Right lobe of liver (tissue), 6 donors: ENCODE results near the gene RFX8. TPM values are rescaled to one million over a fixed set of nuclear protein-coding genes. Genes with fewer than 3 reads are reported as not detected.
A peak's percentile ranks its signal among the peaks of the same experiment; 100 is the strongest.
"Not testable (repeated sequence)": the region's sequence is repeated elsewhere in the genome, so short reads cannot be mapped to it uniquely, and the experiment has no call there.

Experiments
- ATAC-seq, 4 donors: fragments of 200-7000 bp; cut with Tn5 transposase; one replicate each; pipeline ENCODE4 v1.9.1; 2020; ENCODE audit warnings: mild to moderate bottlenecking in 4 of 4, moderate library complexity in 4 of 4
- DNase-seq, 3 donors: peaks; one replicate each; pipeline ENCODE4 v3.0.0-alpha.2; 2020
- H3K27ac ChIP-seq, 3 donors: fragments of 200-600 bp; one replicate each; pipeline ENCODE4 v1.8.0; 2022
- H3K27me3 ChIP-seq, 2 donors: fragments of 200-600 bp; one replicate each; pipeline ENCODE4 v1.8.0; 2022
- H3K36me3 ChIP-seq, 4 donors: fragments of 200-600 bp; sonication (generic) in 1 of 4; one replicate each; pipeline versions ENCODE4 v1.5.1 to v1.8.0; 2017 to 2022; ENCODE audit warnings: control low read depth in 1 of 4
- H3K4me1 ChIP-seq, 4 donors: fragments of 200-600 bp; sonication (generic) in 1 of 4; one replicate each; pipeline versions ENCODE4 v1.5.1 to v1.8.0; 2017 to 2022; ENCODE audit warnings: control low read depth in 1 of 4
- H3K4me3 ChIP-seq, 3 donors: fragments of 200-600 bp; one replicate each; pipeline ENCODE4 v1.8.0; 2022
- H3K9me3 ChIP-seq, 4 donors: fragments of 200-600 bp; sonication (generic) in 1 of 4; one replicate each; pipeline versions ENCODE4 v1.5.1 to v1.8.0; 2017 to 2022; ENCODE audit warnings: control low read depth in 1 of 4
- POLR2A ChIP-seq: fragments of 450-650 bp; IDR thresholded peaks from one replicate; pipeline ENCODE4 v1.6.1; 2017; ENCODE audit warnings: antibody characterized with exemption, mild to moderate bottlenecking
- WGBS: methylation state at CpG from one replicate; pipeline ENCODE4 v1.1.6; 2018; ENCODE audit warnings: low coverage, low lambda C conversion rate; ENCODE audit not compliant: insufficient coverage; ENCODE audit errors: missing lambda C conversion rate; 5-methylcytosine and 5-hydroxymethylcytosine counted together
- intact Hi-C, 2 donors: fragments of 100-400 bp; cut with DNase I; formaldehyde crosslinking; loops; one replicate each; pipeline versions ENCODE4 v1.11.2 to v1.14.1; 2022
- total RNA-seq, 6 experiments: library from RNA; depleted of rRNA in 2 of 6; stranded (reverse); fragments of >200 nt in 2 of 6; fragmentation: NEBNext Ultra II Directional in 3 of 6; extraction: Animal tissue kit (Norgen Biotek cat#: 25700) in 3 of 6; gene quantifications; one replicate each; pipeline versions ENCODE4 v1.1.0 to v1.2.4, GENCODE V29; 2016 to 2023
- TF ChIP-seq, protein P1 (sequence below), 4 donors: fragments of 200-600 bp in 3 of 4; fragments of 450-650 bp in 1 of 4; IDR thresholded peaks; one replicate each; pipeline versions ENCODE4 v1.5.1 to v1.8.0; 2016 to 2022; ENCODE audit warnings: antibody characterized with exemption in 4 of 4, mild to moderate bottlenecking in 2 of 4
- donor health status: DM: no; HTN: yes; CAD: no.
- donor health status: DM: no; HTN: no; CAD: no.
- donor health status: DM: no; HTN: no; CAD: no.
- donor health status: DM: no; HTN: yes; CAD: no.
- donor health status: DM: no; HTN: yes; CAD: no.

RFX8 gene
- total RNA-seq, 6 experiments from 2014 or later = not detected

DNA sequence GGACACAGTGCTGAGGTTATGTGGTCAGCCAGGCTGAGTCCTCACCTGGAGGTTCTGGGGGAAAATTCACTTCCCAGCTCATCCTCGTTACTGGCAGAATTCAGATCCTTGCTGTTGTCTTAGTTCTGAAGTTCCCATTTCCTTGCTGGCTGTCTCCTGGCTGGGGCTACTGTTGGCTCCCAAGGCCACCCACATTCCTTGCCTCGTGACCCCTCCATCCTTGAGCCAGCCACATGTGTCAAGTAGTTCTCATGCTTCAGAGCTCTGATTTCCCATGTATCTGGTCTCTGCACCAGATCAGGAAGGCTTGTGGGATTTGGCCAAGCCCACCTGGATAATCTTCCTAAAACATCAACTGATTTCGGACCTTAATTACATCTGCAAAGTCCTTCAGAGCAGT lies 38.1 kb upstream of the RFX8 start:
- 92% methylated on average over 2 of the region's 3 CpGs for WGBS
- no peak overlapping the region for H3K4me3 ChIP-seq
- H3K36me3 ChIP-seq = no peaks in the 10 kb centered on the region
- no peak for ATAC-seq
- no peak overlapping the region for H3K27ac ChIP-seq
- no peaks in the 10 kb centered on the region for H3K27me3 ChIP-seq
- no peak for TF ChIP-seq POLR2A
- TF ChIP-seq, protein P1, sequence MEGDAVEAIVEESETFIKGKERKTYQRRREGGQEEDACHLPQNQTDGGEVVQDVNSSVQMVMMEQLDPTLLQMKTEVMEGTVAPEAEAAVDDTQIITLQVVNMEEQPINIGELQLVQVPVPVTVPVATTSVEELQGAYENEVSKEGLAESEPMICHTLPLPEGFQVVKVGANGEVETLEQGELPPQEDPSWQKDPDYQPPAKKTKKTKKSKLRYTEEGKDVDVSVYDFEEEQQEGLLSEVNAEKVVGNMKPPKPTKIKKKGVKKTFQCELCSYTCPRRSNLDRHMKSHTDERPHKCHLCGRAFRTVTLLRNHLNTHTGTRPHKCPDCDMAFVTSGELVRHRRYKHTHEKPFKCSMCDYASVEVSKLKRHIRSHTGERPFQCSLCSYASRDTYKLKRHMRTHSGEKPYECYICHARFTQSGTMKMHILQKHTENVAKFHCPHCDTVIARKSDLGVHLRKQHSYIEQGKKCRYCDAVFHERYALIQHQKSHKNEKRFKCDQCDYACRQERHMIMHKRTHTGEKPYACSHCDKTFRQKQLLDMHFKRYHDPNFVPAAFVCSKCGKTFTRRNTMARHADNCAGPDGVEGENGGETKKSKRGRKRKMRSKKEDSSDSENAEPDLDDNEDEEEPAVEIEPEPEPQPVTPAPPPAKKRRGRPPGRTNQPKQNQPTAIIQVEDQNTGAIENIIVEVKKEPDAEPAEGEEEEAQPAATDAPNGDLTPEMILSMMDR (IDR thresholded peaks at IDR 0.05) = no peak
- DNase-seq = no peak
- H3K9me3 ChIP-seq = no peaks in the 10 kb centered on the region
- intact Hi-C loops = loop anchor here in 1 of 2 donors (10.0 kb wide), 1 partner anchor 302 kb away; no protein-coding TSS in a partner anchor
- H3K4me1 ChIP-seq = peaks cover 0 to 4% (median 0%) of the 10 kb centered on the region in 4 donors

DNA sequence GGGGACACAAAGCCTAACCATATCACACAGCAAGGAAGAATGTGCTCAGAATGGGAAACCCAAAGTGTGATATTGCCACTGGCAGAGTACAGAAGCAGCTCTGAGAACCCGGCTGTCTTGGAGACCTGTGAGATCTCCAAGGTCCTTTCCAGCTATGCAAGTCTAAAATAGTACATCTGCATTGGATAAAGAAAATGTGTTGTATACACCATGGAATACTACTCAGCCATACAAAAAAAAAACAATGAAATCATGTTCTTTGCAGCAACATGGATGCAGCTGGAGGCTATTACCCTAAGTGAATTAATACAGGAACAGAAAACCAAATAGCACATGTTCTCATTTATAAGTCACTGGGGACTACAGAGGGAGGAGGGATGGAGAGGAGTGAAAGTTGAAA lies 36.5 kb upstream of the RFX8 start:
- Histone ChIP-seq H3K27ac (no peak overlapping the region), H3K27me3 (no peaks in the 10 kb centered on the region), H3K36me3 (no peaks in the 10 kb centered on the region), H3K4me3 (no peak overlapping the region), H3K9me3 (no peaks in the 10 kb centered on the region), H3K4me1 (peaks cover 0 to 4% (median 0%) of the 10 kb centered on the region in 4 donors)
- DNase-seq (no peak), ATAC-seq (no peak)
- no peak for TF ChIP-seq POLR2A
- TF ChIP-seq, protein P1 (IDR thresholded peaks at IDR 0.05) = no peak
- intact Hi-C loops = loop anchor here in 1 of 2 donors (10.0 kb wide), 1 partner anchor 303 kb away; no protein-coding TSS in a partner anchor
- 71% methylated on average over 1 of the region's 1 CpG for whole genome bisulfite sequencing

DNA sequence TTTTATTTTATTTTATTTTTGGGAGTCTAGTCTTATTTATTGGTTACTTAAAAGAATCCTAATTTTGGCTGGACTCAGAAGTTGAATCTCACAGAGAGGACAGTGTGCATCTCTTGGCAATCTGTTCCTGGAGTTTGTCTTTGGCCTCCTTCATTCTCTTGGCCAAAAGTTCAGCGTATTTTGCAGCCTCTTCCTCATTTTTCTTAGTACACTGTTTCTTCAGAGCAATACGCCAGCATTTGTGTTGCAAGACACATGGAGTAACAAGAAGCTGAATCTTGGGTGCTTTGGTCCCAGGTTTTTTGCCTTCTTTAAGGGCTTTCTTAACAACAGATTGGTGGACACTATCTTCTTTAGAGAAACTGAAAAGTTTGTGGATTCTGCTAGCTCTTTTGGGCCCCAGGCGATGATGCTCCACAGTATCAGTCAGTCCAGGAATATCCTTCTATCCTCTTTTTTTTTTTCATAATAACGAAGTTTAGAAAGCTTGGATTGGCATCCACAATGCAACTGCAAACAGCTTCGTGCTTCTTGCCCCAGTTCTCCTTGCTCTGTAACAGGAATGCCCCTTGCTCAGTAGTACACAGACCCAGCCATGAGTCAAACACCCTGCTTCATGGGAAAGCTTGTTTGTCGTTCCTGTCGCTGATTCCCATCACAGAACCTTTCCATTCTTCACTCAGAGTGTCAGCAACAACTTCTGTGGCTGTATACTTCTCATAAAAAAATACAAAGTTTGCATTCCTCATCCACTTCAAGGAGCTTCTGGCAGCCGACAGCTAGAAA lies 34.8 kb upstream of the RFX8 start:
- no peak for TF ChIP-seq POLR2A
- TF ChIP-seq, protein P1 (IDR thresholded peaks at IDR 0.05) = no peak
- no peak overlapping the region for H3K27ac ChIP-seq

DNA sequence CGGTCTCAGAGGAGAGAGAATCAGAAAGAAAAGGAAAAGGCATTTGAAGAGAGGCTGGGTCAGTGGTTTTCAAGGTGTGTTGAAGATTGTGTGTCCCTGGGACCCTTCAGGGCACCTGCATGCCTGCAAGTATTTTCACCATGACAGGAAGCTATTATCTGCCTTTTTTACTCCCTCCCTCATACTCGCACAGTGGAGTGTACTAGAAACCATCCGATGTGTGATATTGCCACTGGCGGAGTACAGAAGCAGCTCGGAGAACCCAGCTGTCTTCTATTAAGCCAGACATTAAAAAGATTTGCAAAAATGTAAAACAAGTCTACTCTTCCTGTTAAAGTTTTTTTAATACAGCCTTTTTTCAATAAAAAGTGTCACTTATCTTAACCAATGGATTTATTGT lies 33.7 kb upstream of the RFX8 start:
- TF ChIP-seq, protein P1 (IDR thresholded peaks at IDR 0.05) = no peak
- TF ChIP-seq POLR2A = no peak
- H3K27ac ChIP-seq = no peak overlapping the region
- WGBS = 77% methylated on average over 5 of the region's 5 CpGs
- no peak overlapping the region for H3K4me3 ChIP-seq
- DNase-seq = no peak
- no peaks in the 10 kb centered on the region for H3K4me1 ChIP-seq
- ATAC-seq = no peak
- no peaks in the 10 kb centered on the region for H3K36me3 ChIP-seq
- H3K27me3 ChIP-seq = no peaks in the 10 kb centered on the region
- no peaks in the 10 kb centered on the region for H3K9me3 ChIP-seq
- intact Hi-C loops = no loop called here

More for the DNA sequence above, 34.8 kb upstream of the RFX8 start:
- Histone ChIP-seq H3K36me3 (no peaks in the 10 kb centered on the region), H3K9me3 (no peaks in the 10 kb centered on the region), H3K27me3 (no peaks in the 10 kb centered on the region), H3K4me3 (no peak overlapping the region), H3K4me1 (no peaks in the 10 kb centered on the region)
- ATAC-seq (no peak), DNase-seq (no peak)
- WGBS = 63% methylated on average over 8 of the region's 8 CpGs
- intact Hi-C loops = loop anchor here in 1 of 2 donors (10.0 kb wide), 1 partner anchor 305 kb away; no protein-coding TSS in a partner anchor

DNA sequence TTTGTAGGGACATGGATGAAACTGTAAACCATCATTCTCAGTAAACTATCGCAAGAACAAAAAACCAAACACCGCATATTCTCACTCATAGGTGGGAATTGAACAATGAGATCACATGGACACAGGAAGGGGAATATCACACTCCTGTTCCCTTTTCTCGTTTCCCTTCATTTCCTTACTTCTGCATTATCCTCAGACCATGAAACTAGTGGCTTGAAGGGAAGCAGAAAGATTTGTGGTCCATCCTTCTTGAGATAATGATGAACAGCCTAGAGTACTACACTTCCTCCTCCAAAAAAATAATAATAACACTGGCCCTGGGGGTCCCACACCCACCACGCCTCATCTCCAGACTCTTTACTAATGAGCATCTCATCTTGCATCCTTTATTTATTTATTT lies 30.4 kb upstream of the RFX8 start:
- ATAC-seq, DNase-seq, H3K27me3 ChIP-seq, H3K27ac ChIP-seq, H3K36me3 ChIP-seq, H3K4me1 ChIP-seq, H3K9me3 ChIP-seq, H3K4me3 ChIP-seq, intact Hi-C loops: not testable (repeated sequence)
- WGBS = 72% methylated on average over 2 of the region's 4 CpGs

DNA sequence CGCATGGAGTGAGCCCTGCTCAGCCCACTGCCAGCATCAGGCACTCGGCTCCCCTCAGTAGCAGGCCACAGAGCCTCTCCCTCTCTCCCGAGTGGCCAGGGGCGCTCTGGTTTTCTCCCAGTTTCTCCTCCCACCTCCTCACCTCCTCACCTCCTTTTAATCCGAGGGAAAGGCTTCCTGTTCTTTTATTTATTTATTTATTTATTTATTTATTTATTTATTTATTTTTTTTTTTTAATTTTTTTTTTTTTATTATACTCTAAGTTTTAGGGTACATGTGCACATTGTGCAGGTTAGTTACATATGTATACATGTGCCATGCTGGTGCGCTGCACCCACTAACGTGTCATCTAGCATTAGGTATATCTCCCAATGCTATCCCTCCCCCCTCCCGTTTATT lies 29.8 kb upstream of the RFX8 start:
- H3K4me1 ChIP-seq, H3K27ac ChIP-seq, H3K27me3 ChIP-seq, H3K36me3 ChIP-seq, H3K9me3 ChIP-seq, H3K4me3 ChIP-seq, DNase-seq, intact Hi-C loops: not testable (repeated sequence)
- peak in 1 of 4 donors; percentile 40 for ATAC-seq
- 78% methylated on average over 8 of the region's 8 CpGs for WGBS
